ENCODE data around the gene TEKTIP1. TPM values are rescaled to one million over a fixed set of nuclear protein-coding genes. Genes with fewer than 3 reads are reported as not detected.
"Not testable (repeated sequence)": the region's sequence is repeated elsewhere in the genome, so short reads cannot be mapped to it uniquely, and the experiment has no call there.

TEKTIP1 gene
- total RNA-seq, 6 donors from 2014 or later: 1.6 to 7.3 (median 6.2) TPM; not detected in 3

DNA sequence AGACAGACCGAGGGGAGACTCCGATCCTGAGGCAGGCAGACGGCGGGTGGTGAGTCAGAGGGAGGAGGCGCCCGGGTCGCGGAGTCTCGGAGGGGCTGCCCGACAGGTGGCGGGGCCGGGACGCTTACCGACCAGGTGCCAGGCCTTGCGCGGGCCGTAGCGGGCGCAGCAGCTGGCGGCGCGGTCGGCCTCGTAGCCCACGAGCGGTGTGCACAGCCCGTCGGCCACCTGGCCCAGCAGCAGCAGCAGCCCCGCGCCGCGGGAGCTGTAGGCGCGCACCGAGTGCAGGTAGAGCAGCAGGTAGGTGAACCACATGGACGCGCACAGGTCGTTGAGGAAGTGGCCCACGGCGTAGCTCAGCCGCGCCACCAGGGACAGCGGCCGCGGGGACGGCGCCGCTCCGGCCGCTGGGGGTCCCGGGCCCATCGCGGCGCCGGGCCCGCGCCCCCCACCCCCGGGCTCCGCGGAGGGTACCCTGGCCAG is 18.0 kb downstream of the TEKTIP1 start:
- H3K36me3 ChIP-seq: no peaks in the 10 kb centered on the region
- H3K4me1 ChIP-seq: peaks cover 21 to 48% (median 39%) of the 10 kb centered on the region in 4 donors
- H3K9me3 ChIP-seq: no peaks in the 10 kb centered on the region
- ATAC-seq (ENCODE audit: low FRiP score in 2 of 2): peak in 1 of 2 donors; percentile 27
- H3K27ac ChIP-seq: peak overlapping the region; percentile 35 to 89 (median 84)
- TF ChIP-seq, protein P1, sequence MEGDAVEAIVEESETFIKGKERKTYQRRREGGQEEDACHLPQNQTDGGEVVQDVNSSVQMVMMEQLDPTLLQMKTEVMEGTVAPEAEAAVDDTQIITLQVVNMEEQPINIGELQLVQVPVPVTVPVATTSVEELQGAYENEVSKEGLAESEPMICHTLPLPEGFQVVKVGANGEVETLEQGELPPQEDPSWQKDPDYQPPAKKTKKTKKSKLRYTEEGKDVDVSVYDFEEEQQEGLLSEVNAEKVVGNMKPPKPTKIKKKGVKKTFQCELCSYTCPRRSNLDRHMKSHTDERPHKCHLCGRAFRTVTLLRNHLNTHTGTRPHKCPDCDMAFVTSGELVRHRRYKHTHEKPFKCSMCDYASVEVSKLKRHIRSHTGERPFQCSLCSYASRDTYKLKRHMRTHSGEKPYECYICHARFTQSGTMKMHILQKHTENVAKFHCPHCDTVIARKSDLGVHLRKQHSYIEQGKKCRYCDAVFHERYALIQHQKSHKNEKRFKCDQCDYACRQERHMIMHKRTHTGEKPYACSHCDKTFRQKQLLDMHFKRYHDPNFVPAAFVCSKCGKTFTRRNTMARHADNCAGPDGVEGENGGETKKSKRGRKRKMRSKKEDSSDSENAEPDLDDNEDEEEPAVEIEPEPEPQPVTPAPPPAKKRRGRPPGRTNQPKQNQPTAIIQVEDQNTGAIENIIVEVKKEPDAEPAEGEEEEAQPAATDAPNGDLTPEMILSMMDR (IDR thresholded peaks at IDR 0.05): peak in 4 of 6 experiments; percentile 34 to 59 (median 46)
- TF ChIP-seq POLR2AphosphoS5 (IDR thresholded peaks at IDR 0.05) (no peak), EP300 (IDR thresholded peaks at IDR 0.05) (no peak)
- 1% methylated on average over 19 of the region's 60 CpGs; no CpG with 5 or more reads in 1 of the 2 donors for WGBS, 2 donors
- DNase-seq: peak; percentile 49 to 90
- H3K4me3 ChIP-seq: peak overlapping the region; percentile 89 to 99 (median 98)
- no peaks in the 10 kb centered on the region for H3K27me3 ChIP-seq

DNA sequence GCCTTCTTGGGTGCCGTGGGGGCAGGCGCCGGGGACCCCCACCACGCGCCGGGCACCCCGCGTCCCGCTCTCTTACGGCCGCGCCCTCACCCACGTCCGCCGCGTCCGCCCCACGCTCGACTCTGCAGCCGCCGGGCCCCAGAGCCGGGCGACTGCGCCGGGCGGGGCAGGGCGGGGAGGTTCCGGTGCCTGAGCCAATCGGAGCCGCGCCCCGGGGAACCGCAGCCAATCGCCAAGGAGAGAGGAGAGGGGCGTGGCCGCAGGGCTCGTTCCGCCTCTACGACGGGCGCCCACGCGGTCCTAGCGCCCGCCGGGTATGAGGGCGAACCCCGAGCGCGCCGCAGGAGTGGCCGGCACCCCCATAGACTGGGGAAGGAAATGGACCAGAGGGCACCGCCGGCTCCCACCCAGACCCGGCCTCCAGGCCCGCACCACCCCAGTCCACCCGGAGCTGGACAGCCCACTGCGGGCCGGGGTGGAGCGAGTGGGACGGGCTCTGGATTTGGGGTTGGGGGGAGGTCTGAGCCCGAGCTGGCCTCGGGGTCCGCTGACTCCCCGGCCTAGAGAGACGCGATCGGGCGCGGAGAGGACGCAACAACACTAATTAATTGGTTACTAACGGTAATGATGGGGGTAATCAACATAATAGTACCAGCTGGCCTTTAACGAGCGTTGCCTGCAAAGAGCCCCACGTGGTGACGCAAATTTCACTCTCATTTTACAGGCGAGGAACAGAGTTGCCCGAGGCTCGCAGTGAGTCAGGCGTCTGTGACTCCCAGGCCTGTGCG is 18.7 kb downstream of the TEKTIP1 start, which contains the start of gene MFSD12:
MFSD12 (minus strand) TSS at position 126 of the 788 bp plus-strand sequence. CDS start 183 bp downstream, outside the sequence.
- Histone ChIP-seq H3K4me1 (peaks cover 21 to 45% (median 39%) of the 10 kb centered on the region in 4 donors), H3K27ac (peak within 1 kb of the TSS; percentile 78 to 89 (median 84))

DNA sequence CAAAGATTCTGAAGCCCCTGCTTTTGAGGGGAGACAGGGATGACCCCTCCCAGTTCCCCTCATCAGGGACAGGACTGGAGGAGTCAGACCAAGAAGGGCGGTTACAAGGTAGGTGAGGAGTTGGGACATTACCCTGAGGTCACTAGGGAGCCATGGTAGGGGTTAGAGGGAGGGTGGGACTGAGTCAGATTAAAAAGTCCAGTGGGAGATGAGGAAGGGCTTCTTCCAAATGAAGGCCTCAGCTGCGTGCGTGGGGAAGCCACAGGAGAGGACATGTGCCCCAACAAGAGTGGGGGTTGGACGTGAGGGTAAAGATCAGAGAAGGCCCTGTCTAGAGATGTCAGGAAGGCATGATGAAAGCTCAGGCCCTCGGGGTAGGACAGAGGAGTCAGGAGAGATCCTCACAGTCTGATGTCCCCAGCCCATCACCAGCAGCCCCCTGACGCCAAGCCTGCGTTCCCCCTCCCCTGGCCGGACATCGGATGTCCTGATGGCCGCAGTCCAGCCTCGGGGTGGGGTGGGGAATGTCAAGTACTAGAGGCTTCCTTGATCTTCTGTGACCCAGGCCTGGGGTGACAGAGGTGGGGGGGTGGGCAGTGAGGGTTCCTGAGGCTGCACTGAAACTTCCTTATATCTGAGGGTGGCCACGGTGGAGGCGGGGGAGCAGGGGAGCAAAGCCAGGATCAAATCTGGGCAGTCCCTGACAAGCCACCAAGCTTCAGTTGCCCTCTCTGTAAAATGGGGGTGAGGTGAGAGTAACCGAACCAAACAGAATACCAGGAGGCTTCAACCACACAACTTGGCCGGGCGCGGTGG is 24.9 kb downstream of the TEKTIP1 start:
- ATAC-seq (ENCODE audit: low FRiP score in 2 of 2) (no peak), DNase-seq (no peak)
- peak overlapping the region in 1 of 4 donors; percentile 46 for H3K27ac ChIP-seq
- H3K36me3 ChIP-seq: no peaks in the 10 kb centered on the region
- H3K9me3 ChIP-seq: no peaks in the 10 kb centered on the region
- TF ChIP-seq EP300 (IDR thresholded peaks at IDR 0.05) (no peak), POLR2AphosphoS5 (IDR thresholded peaks at IDR 0.05) (no peak), POLR2A (IDR thresholded peaks at IDR 0.05) (no peak)
- TF ChIP-seq, protein P1 (IDR thresholded peaks at IDR 0.05): no peak
- no peak overlapping the region for H3K4me3 ChIP-seq
- WGBS, 2 donors: 65 to 72% methylated on average over 12 to 17 of the region's 17 CpGs
- no peaks in the 10 kb centered on the region for H3K4me1 ChIP-seq
- H3K27me3 ChIP-seq: no peaks in the 10 kb centered on the region

More for the DNA sequence above, 18.7 kb downstream of the TEKTIP1 start, which contains the start of gene MFSD12:
- Histone ChIP-seq H3K4me3 (peak within 1 kb of the TSS; percentile 89 to 99 (median 98)), H3K36me3 (no peaks in the 10 kb centered on the region), H3K27me3 (no peaks in the 10 kb centered on the region), H3K9me3 (no peaks in the 10 kb centered on the region)
- peak; percentile 98 for ATAC-seq (ENCODE audit: low FRiP score in 2 of 2)
- TF ChIP-seq, protein P1 (IDR thresholded peaks at IDR 0.05): no peak
- TF ChIP-seq POLR2AphosphoS5 (IDR thresholded peaks at IDR 0.05): peak; percentile 9 to 84
- TF ChIP-seq POLR2A (IDR thresholded peaks at IDR 0.05): peak in 2 of 4 donors; percentile 73 to 96
- peak in 1 of 4 donors; percentile 28 for TF ChIP-seq EP300 (IDR thresholded peaks at IDR 0.05)
- peak; percentile 90 to 99 for DNase-seq
- WGBS, 2 donors: 0 to 1% methylated on average over 19 to 20 of the region's 81 CpGs

DNA sequence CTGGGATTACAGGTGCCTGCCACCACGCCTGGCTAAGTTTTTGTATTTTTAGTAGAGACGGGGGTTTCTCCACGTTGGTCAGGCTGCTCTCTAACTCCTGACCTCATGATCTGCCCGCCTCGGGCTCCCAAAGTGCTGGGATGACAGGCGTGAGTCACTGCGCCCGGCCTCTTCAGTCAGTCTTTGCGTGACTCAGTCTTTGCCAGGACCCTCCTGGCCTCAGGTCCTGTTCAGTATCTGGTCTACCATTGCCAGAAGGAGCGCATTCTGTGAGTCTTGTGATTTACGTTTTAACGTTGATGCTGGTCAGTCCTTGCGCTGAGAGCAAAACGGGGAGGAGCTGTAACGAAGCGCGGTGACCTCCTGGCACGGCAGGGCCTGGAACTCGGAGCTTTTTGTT is 26.2 kb downstream of the TEKTIP1 start:
- DNase-seq: no peak
- no peaks in the 10 kb centered on the region for H3K9me3 ChIP-seq
- TF ChIP-seq, protein P1 (IDR thresholded peaks at IDR 0.05): no peak
- TF ChIP-seq POLR2AphosphoS5 (IDR thresholded peaks at IDR 0.05): no peak
- TF ChIP-seq POLR2A (IDR thresholded peaks at IDR 0.05): no peak
- no peak overlapping the region for H3K4me3 ChIP-seq
- no peaks in the 10 kb centered on the region for H3K36me3 ChIP-seq
- no peaks in the 10 kb centered on the region for H3K27me3 ChIP-seq
- no peak for ATAC-seq (ENCODE audit: low FRiP score in 2 of 2)
- no peak overlapping the region for H3K27ac ChIP-seq
- H3K4me1 ChIP-seq: no peaks in the 10 kb centered on the region
- WGBS, 2 donors: 92 to 93% methylated on average over 17 to 19 of the region's 19 CpGs

DNA sequence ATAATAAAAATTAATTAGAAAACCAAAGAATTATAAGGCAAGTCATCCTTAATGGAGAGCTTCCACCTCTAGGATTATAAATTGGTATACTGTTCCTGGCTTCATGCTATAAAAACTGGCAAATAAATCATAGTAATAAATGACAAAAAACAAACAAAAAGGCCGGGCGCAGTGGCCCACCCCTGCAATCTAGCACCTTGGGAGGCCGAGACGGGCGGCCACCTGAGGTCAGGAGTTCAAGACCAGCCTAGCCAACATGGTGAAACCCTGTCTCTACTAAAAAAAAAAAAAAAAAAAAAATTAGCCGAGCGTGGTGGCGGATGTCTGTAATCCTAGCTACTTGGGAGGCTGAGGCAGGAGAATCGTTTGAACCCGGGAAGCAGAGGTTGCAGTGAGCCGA is 31.1 kb downstream of the TEKTIP1 start:
- H3K4me3 ChIP-seq; DNase-seq; H3K27me3 ChIP-seq; ATAC-seq (ENCODE audit: low FRiP score in 2 of 2); H3K9me3 ChIP-seq; H3K27ac ChIP-seq; H3K36me3 ChIP-seq: not testable (repeated sequence)
- H3K4me1 ChIP-seq: peaks cover 6 to 23% (median 16%) of the 10 kb centered on the region in 4 donors
- 87 to 89% methylated on average over 11 of the region's 11 CpGs for WGBS, 2 donors

All from upper lobe of left lung (tissue), 6 donors.